PC-9 (cell line): ENCODE results near the gene ACTR1A.

Experiments used
- CTCF ChIP-seq: fragments of 200-600 bp; sonication (generic); conservative IDR thresholded peaks from 2 replicates; pipeline ENCODE4 v1.6.1; 2017; ENCODE audit warnings: mixed run types, antibody characterized with exemption, mild to moderate bottlenecking, moderate library complexity
- EZH2 ChIP-seq: fragments of 200-600 bp; sonication (generic); IDR thresholded peaks from 2 replicates; pipeline ENCODE4 v1.8.0; 2017; ENCODE audit warnings: antibody characterized with exemption, low read depth

DNA sequence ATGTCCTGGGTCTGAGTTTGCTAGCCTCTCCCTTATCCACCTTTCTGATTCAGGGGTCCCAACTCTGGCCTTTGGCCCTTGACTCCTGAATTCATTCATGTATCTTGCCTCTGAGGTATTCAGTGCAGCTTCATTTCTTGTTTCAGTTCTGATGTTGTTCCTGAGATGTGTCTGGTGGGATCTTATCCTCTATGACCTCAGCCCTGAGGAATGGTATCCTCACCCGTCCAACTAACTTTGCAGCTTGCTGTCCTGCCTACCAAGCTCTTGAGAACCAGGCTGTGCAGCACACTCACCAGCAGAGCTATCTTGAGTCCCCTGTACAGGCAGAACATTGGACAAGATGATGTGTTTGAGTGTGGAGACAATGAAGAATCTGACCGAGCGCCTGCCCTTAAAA is 15.0 kb upstream of the ACTR1A start:
- TF ChIP-seq CTCF (no peak), EZH2 (no peak)
